GM18526 (cell line): ENCODE data around the gene ECI2.

Experiments
- POLR2A ChIP-seq: IDR thresholded peaks from 3 replicates; pipeline ENCODE4 v1.6.1; 2011; ENCODE audit not compliant: insufficient read length; ENCODE audit errors: extremely low read depth

Gene ECI2

GRCh38 chr6:4125933-4126864, 9.2 kb downstream of the ECI2 start:
- no peak for TF ChIP-seq POLR2A

- no peak for TF ChIP-seq POLR2A
These were observed 9.9 kb downstream of the ECI2 start for GRCh38 chr6:4125500-4125899.

- TF ChIP-seq POLR2A, result no peak
These were observed 11.0 kb downstream of the ECI2 start for GRCh38 chr6:4124351-4124750.

GRCh38 chr6:4115741-4116140, 19.6 kb downstream of the ECI2 start:
- no peak for TF ChIP-seq POLR2A

- TF ChIP-seq POLR2A, result no peak
These were observed 21.3 kb downstream of the ECI2 start for GRCh38 chr6:4114123-4114522.

- no peak for TF ChIP-seq POLR2A
These were observed 21.7 kb downstream of the ECI2 start for GRCh38 chr6:4113649-4114048.

- TF ChIP-seq POLR2A, result no peak
These were observed 23.0 kb downstream of the ECI2 start for GRCh38 chr6:4112366-4112765.

GRCh38 chr6:4108561-4109093, 26.7 kb downstream of the ECI2 start:
- no peak for TF ChIP-seq POLR2A

GRCh38 chr6:4107873-4108272, 27.5 kb downstream of the ECI2 start:
- TF ChIP-seq POLR2A, result no peak

GRCh38 chr6:4105980-4106536, 29.3 kb downstream of the ECI2 start:
- no peak for TF ChIP-seq POLR2A

GRCh38 chr6:4103929-4104328, 31.4 kb downstream of the ECI2 start:
- no peak for TF ChIP-seq POLR2A

GRCh38 chr6:4102687-4103244, 32.6 kb downstream of the ECI2 start:
- TF ChIP-seq POLR2A, result no peak

- no peak for TF ChIP-seq POLR2A
These were observed 34.1 kb downstream of the ECI2 start for GRCh38 chr6:4101298-4101697.

- TF ChIP-seq POLR2A, result no peak
These were observed 34.7 kb downstream of the ECI2 start for GRCh38 chr6:4100655-4101054.

GRCh38 chr6:4093288-4093687, 42.1 kb downstream of the ECI2 start:
- TF ChIP-seq POLR2A, result no peak

- no peak for TF ChIP-seq POLR2A
These were observed 43.4 kb downstream of the ECI2 start for GRCh38 chr6:4091941-4092340.
